Dedifferentiated amniotic fluid mesenchymal stem cell (primary cell): ENCODE data around the gene PODNL1.

Source experiments
- DNase-seq: peaks from one replicate; pipeline ENCODE4 v3.0.0-alpha.2; 2016; ENCODE audit errors: extremely low spot score

The PODNL1 gene

DNA sequence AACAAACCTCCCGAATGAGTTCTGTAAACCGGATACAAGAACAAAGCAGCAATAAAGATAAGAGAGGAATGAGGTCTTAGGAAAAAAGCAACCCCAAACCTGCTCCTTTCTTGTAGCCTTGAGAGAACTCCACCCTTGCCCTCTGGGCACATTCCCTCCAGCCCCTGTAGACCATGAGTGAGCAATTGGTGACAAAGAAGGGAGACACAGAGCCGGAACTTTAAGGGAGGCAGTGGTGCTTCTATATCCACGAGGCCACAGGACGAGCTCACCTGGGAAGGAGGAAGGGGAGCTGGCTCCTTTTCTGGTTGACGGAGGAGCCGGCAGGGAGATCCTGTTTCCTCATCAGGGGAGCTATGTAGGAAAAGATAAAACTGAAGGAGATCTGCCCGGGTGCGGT, 45.3 kb downstream of the PODNL1 start:
- no peak for DNase-seq

DNA sequence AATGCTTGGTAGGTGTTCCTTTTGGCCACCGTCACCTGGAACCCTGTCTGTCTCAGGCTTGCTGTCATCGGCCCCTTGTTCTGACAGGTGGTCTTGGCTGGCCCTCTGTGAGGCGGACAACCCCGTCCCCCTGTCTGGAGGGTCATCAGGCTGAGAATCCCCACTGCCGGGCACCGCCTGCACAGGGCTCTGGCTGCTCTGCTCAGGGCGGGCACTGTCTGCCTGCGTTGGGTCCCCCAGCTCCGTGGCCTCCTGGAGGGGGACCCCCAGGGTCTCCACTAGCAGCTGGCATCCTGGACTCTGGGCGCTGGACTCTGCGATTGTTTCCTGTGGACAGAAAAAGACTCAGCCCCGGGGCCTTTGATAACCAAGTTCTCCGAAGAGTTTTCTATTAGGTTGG, 48.1 kb downstream of the PODNL1 start:
- no peak for DNase-seq

DNA sequence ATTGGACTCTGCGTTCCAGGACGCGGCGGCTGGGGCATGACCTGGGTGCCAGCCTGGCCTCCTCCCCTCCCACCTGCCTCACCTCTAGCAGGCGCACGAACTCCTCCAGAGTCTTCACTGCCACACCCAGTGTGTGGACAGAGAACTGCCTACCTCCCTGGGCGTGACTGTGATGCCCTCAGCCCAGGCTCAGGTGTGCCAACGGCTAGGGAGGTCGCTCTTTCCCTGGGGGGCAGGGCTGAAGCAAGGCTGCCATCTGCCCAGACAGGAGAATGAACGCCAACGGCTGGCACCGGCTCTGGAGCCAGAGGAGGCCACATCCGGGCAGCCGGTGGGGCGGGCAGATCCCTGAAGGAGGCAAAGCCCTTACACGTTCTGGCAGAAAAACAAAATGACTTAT, 49.9 kb downstream of the PODNL1 start:
- no peak for DNase-seq

DNA sequence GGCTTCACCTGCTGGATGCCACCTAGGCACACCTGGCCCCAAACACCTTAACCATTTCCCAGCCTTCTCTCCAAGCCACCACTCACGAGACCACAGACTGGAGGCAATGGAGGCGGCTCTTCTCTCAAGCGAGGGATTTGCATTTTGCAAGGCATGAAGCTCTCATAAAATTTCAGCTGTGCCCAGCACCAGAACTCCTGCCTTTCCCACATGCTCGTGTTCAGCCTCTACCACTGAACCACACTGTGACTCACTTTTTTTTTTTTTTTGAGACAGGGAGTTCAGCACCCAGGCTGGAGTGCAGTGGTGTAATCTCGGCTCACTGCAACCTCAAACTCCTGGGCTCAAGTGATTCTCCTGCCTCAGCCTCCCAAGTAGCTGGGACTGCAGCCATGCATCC, 50.7 kb downstream of the PODNL1 start:
- DNase-seq, result no peak

DNA sequence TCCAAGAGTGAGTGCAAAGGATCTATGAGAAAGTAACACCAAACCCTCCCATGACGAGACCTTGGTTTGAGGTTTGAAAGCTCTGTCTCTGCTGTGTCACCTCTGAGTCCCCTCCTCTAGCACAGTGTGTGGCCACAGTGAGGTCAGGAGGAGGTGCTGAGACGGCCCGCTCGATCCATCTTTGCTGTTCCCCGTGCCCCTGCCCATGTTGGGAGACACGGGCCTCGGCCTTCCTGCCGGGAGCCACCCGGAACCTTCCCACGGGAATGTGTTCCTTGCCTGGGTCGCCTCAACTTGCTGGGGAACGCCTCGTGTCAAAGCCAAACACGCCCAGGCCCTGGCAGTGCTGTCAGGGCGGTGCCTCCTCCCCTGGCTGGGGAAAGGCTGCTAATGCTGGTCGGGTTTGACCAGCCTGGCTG, 51.2 kb downstream of the PODNL1 start:
- DNase-seq, result no peak

DNA sequence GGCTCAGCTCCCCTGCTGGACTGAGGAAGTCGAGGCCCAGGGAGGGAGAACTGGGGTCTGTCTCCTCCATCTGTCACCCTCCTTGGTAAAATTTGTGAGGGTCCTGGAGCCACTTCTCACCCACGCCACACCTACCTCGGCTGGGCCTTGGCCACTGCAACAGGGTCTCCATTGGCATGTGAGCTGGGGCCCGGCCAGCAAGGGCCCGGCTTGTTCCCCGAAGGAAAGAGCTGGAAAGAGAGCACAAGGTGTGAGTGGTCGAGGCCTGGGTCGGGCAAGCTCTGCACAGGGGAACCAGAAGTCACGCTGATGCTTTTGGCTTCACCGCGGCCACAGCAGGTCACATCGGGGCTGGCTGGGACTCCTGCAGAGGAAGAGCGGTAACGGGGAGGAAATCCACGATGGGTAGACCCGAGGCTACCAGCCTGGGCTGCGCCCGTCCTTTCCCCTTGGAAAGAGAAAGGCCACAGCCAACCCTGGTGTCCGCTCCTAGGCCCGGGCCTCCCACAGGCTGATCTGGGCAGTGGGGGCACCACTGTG, 52.3 kb downstream of the PODNL1 start:
- no peak for DNase-seq

DNA sequence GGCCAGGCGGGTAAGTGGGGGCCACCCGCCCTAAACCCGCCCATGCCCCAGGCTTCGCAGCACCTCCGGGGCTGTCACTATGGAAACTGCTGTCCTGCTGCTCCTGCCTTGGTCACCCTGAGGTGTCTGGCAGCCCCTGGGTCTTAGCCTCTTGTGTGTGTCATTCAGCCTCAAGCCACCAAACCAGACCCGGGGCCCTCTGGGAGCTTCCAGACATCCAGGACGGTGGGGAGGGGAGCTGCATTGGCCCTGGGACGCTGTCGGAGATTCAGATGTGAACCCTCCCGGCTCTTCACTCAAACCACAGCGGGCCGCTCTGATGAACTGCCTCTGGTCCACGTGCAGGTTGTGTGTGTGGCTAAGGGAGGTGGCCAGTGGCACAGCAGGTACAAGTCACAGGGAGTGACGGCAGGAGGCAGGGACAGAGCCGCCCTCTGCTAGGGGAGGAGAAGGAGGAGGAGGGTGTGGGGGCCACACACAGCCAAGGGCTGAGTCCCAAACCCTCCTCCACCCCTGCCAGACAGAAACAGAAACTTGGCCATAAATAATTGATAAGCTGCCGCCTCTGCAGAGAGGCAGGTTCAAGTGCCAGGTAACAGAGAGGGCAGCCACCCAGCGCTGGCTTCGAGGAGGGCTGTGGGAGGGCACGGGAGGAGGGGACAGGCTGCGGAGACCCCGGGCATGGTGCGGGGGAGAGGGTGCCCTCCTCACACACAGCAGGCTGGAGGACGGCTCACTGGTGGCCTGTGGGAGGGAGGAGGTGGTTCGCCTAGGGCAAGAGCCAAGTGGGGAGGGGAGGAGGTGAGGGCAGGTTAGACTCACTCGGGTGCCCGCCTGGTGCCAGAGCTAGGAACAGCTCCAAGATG, 53.3 kb downstream of the PODNL1 start:
- DNase-seq, result no peak

DNA sequence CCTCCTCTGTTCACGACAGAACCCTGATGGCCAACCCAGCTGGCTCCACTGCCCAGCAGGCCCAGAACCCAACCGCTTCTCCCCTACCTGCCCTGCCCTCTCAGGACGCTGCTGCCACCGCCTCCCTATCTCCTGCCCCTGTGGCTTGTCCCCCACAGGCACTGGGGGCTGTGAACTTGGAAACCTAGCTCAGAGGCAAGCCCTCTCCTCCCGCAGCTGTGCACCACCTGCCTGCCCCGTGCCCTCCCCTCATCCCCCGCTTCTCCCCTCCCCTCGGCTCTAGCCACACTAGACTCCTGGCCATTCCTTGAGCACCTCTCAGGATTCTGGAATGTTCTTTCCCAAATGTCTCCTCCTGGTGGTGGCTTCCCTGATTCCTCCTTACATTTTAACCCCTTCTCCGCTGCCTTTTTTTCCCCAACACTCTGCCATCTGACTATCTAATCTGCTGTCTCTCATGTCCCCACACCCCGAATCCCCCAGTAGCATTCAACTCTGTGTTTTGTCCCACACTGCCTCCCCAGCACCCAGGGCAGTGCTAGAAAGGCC, 54.6 kb downstream of the PODNL1 start:
- DNase-seq, result no peak

DNA sequence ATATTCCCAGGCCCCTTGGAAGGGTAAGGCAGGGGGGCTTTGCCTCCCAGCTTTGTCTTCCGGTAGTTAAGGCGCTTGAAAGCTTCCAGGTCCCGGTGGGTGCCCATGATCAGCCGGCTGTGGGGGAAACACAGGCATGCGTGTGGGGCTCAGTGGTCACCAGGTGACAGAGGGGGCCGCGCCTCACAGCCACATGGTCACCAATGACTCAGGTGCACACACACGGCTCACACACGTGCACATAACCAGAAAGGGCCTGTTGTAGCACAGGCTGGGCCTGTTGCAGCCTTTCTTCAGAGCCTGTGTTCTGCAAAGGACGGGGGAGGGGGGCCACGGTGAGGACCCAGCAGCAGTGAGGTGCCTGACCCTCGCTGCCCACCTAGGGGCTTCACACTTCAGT, 55.4 kb downstream of the PODNL1 start:
- DNase-seq, result no peak

DNA sequence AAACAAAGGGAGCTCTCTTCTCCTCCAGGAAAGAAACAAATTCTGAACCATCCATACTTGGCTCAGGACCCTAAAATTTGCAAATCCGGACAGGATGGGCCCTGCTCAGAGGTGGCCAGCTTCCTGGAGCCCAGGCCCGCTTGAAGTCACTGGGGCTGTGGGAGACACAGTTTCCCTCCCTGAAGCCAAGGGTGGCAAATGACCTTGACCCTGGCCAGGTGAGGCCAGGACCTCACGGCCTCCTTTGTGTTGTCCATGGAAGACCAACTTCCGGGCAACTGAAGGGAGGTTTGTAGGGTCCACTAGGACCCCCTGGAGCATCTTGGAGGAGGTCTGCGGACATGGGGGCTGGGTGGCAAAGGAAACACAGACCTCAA, 55.8 kb downstream of the PODNL1 start:
- DNase-seq, result no peak

DNA sequence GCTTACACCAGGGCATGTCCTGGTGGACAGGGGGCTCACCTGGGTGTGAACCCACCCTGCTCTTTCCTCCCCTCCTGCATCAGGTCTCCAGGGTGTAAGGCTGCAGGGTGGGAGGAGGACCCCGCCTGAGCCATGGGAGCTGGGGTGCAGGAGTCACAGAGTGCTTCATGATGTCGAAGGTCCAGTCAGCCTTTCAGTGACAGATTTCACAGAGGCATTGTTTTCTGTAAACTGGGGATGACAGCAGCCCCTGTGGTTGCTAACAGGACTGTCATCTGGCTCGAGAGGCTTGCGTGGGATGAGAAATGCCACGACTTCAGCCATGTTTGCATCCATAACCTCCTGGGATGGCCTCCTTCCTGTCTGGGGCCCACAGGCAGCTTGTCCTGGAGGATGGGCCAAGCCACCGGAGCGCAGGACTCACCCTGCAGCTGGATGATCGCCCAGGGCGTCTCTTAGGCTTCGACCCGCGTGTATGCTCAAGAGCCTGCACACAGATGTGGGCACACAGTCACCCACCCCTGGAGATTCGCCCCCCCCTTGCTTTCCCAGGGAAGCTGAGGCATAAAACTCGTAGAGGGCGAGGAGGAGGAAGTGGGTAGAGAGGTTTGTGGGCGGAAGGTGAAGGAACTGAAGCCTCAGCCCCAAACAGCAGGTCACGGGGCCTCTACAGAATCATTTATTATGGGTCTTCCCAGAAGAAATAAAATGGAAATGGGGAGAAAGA, 56.4 kb downstream of the PODNL1 start:
- DNase-seq, result no peak

DNA sequence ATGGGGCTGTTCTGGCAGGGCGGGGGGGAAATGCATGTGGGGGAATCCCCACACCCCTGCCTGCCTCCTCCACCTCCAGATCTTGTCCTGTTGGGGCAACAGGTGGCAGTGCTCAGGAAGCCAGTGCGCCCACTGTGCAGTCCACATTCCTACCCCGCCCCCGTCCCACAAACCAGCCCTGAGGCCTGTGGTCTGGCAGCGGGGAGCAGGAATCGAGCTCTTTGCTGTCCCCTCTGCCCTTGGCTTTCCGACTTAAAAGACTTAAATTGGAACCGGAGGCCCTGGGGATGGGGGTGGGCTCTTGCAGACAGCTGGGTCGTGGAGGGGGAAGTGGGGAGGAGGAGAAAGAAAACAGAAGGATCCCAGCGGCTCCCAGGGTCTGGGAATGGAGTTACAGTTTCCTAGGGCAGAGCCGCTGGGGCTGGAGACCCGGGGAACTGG, 56.9 kb downstream of the PODNL1 start:
- DNase-seq, result no peak
